SH-SY5Y (cell line): ENCODE results near the gene NEO1.

Experiments used
- GATA2 ChIP-seq: IDR thresholded peaks from 2 replicates; pipeline ENCODE4 v1.6.1; 2011; ENCODE audit warnings: mild to moderate bottlenecking, low read depth, low read length
- GATA3 ChIP-seq: IDR thresholded peaks from 2 replicates; pipeline ENCODE4 v1.6.1; 2011; ENCODE audit warnings: low read depth, mild to moderate bottlenecking, low read length, moderate library complexity

GRCh38 chr15:73265536-73266153, 213.4 kb downstream of the NEO1 start:
- TF ChIP-seq GATA2 (no peak), GATA3 (no peak)
